ENCODE measurements around the gene ANKZF1.

ANKZF1 gene

DNA sequence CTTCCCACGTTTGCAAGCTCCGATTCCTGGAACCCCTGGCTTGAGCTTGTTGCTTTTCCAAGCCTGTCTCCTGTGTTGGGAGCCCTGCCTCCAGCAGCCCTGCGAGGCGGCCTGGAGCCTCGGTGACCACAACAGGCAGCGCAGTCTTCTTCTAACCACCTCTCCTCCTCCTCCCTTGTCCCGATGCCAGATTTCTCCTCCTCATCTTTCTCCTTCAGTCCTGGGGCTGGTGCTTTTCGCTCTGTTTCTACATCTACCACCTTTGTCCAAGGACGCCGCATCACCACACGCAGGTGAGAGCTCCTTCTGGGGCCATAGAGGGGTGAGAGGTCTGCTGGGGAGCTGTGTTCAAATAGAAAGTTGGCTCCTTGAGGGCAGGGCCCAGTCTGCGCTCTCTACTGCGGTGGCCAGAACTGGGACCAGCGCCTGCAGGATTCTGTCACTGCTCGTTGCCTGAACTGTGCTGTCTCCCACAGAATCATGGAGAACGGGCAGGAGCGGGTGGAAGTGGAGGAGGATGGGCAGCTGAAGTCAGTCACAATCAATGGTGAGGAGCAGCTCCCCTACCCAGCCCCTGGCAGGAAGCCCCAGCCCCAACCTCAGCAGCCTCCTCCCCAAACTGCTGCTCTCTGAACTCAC, 53.5 kb downstream of the ANKZF1 start:
- no peak for DNase-seq (ENCODE audit: low read depth, low spot score)

DNA sequence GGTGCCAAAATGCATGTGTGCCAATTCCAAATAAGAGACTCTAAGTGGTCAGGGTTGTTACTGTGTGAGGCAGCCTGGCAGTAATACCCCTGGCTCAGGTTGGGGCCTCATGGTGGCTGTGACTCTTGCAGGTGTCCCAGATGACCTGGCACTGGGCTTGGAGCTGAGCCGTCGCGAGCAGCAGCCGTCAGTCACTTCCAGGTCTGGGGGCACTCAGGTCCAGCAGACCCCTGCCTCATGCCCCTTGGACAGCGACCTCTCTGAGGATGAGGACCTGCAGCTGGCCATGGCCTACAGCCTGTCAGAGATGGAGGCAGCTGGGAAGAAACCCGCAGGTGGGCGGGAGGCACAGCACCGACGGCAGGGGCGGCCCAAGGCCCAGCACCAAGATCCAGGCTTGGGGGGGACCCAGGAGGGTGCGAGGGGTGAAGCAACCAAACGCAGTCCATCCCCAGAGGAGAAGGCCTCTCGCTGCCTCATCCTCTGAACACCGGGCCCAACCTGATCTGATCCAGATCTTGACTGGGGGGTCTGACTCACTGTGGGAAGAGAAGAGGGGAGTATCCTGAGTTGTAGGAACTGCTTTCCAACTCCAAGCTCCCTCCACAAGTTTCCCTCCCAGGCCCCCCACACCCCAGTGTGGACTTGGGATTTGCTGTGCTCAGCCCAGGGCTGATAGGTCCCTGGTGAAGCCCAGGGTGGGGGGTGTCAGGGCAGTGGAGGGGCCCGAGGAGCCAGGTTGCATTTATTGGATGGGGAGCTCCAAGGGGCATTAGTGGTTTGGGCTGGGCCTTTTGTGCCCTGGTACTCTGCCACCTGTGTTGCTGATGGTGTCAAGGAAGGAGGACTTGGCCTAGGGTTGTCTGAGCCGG, 55.1 kb downstream of the ANKZF1 start:
- no peak for DNase-seq (ENCODE audit: low read depth, low spot score)

DNA sequence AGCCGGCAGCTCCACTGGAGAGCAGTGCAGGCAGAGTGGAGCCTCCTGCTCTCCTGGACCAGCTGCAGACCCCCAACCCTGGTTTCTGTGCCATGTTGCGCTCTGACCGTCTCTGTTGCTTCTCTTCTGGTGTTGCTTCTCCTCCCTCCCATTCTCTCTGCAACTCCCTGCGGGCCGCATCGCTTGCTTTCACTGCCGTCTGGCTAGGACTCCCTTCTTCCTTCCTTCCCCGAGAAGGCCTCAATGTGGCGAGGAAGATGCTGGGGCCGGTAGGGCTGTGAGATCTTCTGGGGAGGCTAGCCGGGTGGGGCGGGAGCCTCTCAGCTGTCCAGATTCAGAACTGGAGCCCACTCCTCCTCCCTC, 55.7 kb downstream of the ANKZF1 start:
- no peak for DNase-seq (ENCODE audit: low read depth, low spot score)

DNA sequence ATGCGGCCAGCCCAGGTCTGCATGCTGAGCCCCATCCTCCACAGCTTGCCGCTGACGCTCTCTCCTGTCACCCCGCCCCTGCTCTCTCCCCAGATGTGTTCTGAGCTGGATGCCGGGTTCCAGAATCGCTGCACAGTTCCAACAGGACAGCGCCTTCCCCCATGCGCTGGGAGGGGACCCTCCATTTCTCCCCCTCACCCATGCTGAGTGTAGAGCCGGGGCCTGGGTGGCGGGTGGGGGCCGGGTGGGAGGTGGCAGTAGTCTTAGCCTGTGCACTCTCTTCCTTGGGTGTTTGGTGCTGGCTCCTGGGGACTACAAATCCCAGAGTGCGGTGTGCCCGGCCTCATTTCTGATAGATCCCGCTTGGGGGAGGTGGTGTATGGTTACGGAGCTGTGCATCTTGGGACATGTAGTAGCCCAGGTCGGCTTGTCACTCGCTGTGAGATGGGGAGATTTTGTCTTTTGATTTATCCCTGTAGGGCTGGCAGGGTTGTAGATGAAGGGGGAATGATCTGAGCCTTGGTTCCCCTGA, 56.4 kb downstream of the ANKZF1 start:
- peak; percentile 63 for DNase-seq (ENCODE audit: low read depth, low spot score)
